Stimulated activated naive CD8-positive, alpha-beta T cell treated with anti-CD3 and anti-CD28 coated beads, Interleukin-15, Interleukin-2, amounts not matched to agents 100 U/mL and 50 U/mL, for 24 hours (primary cell): ENCODE measurements around the gene FAR2.
"Not testable (repeated sequence)": the region's sequence is repeated elsewhere in the genome, so short reads cannot be mapped to it uniquely, and the experiment has no call there.

Experiments used
- ATAC-seq: fragments of 150-1000 bp; cut with Tn5 transposase; one replicate; pipeline ENCODE4 v1.10.0; 2021
- DNase-seq: peaks from one replicate; pipeline ENCODE4 v3.0.0; 2021

The FAR2 gene

DNA sequence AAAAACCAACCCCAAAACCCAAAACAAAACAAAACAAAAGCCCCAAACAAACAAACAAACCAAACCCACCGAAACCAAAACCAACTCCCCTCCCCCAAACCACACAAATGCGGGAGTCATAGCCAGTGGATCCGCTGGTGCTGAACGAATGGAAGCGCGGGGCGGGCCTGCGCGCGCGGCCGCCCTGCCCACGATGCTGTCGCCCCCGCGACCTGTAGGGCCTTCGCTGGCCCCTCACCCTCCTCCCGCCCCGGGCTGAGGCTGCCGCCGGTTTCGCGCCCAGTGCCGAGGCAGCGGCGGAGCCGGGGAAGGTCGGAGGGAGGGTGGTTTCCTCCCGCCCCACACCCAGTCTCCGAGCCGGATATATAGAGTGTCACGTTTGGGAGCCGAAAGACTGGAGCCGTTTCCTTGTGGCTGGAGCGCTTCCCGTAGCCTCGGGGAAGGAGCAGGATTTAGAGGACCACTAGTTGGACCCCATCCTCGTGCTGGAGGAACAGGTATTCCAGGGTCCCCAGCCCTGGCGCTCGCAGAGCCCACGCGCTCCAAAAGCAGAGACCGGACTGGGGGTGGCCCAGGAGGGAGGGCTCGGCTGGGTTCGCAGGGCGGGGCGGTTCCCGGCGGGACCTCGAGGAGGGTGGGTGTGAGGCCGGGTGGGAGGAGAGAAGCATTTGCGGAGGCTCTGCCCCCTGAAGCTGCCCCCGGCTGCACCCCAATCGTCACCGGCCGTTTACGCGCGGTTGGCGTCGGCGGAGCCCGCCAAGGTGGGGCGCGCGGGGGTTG lies at the start of gene FAR2:
TSS of gene FAR2 (plus strand) at position 368 of the 780 bp plus-strand sequence. CDS start 121,172 bp downstream, outside the sequence.
- peak; percentile 80 for ATAC-seq
- DNase-seq, result peak; percentile 61

GRCh38 chr12:29102741-29103140 lies 46.3 kb upstream of the FAR2 start:
- DNase-seq (no peak), ATAC-seq (no peak)

DNA sequence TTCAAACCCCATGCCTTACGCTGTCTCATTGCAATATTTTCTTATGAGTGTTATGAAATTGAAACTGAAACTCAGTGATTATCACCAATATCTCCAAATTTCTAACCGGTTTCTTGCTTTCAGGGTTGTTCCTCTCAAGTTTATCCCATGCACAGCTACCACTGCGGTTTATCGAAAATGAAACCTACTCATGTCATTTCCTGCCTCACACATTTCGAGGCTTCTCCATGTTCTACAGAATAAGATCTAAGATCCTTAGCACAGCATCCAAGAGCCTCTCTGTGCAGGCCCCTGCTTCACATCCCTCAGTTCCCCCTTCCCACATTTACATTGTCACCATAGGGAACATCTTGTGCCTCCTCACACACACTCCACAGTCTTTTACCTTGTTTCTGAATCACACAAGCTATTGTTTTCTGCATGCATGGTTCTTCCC lies 45.5 kb upstream of the FAR2 start:
- ATAC-seq (peak; percentile 93), DNase-seq (peak; percentile 20)

DNA sequence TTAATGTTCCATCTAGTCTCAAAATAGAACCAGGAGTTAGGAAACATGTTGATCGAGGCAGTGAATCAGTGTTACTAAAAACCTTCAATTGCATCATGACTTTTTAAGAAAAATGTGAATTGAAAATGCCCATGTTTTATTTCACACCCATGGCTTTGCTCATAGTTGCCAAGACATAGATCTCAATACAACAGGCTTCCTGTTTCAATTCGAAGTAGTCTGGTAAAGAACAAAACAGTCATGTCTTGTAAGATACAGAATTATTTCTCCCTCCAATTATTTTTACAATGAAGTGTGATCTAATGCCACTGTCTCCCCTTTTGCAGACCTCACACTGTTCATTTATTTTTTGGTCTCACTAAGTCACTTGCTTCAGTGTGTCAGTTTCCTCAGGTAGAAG lies 44.6 kb upstream of the FAR2 start:
- DNase-seq (no peak), ATAC-seq (no peak)

GRCh38 chr12:29110506-29111442 lies 38.3 kb upstream of the FAR2 start:
- ATAC-seq (no peak), DNase-seq (no peak)

DNA sequence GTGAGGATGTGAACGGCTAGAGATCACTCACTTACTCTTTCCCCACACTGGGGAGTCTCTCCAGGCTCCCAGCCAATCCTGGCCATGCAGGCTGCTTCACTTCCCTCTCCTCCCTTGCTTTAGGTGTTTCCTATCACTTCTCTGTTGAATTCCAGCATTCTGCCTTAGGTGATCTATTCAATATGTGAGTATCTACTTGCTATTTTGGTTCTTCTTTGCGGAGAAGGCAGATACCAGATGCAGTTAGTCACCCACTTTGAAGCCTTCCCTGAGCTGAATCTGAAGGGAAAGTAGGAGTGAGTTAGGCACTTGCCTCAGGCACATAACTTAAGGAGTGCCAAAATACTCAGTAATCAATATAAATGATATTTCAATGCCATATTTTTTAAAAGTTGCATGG lies 36.0 kb upstream of the FAR2 start:
- ATAC-seq, result no peak
- no peak for DNase-seq

DNA sequence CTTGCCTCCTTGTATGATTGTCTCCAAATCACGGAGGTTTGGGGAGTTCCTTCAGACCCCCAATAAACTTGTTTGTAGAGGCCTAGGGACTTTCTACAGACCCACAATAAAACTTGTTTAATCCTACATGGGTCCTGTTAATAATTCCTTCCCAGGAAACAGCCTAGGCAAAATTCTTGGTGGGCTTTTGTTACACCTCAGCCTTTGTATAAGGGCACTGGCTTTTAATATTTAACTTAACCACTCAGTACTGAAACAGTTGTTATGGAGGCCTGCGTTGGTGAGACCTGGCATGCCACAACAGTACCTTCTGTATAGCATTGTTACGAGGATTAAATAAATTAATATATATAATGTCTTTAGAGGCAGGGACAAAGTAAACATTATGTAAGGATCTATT lies 32.7 kb upstream of the FAR2 start:
- ATAC-seq (no peak), DNase-seq (no peak)

DNA sequence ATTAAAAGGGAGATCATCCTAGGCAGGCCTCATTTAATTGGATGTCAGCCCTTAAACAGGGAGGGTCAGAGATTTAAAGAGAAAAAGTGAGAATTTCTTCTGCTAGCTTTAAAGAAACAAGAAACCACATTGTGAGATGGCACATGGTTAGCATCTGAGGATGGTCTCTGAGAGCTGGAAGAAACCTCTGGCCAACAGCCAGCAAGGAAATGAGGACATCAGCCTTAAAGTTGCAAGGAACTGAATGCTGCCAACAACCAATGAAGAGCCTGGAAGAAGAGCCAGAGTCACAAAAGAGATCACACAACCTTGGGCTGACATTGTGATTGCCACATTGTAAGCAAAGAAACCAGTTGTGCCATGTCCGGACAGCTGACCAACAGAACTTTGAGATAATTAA lies 17.5 kb upstream of the FAR2 start:
- DNase-seq (no peak), ATAC-seq (no peak)

DNA sequence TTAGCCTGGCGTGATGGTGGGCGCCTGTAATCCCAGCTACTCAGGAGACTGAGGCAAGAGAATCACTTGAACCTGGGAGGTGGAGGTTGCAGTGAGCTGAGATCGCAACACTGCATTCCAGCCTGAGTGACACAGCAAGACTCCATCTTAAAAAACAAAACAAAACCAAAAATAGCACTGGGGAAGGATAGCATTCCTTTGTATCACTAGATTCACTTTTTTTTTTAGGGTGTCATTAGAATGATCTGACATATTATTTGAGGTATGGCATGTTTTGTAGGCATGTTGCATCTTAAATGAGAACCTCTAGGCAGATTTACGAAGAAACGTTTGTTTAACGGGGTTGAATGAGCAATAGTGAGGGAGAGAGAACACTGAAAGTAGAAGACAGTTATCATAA lies 16.8 kb upstream of the FAR2 start:
- no peak for DNase-seq
- ATAC-seq, result no peak

DNA sequence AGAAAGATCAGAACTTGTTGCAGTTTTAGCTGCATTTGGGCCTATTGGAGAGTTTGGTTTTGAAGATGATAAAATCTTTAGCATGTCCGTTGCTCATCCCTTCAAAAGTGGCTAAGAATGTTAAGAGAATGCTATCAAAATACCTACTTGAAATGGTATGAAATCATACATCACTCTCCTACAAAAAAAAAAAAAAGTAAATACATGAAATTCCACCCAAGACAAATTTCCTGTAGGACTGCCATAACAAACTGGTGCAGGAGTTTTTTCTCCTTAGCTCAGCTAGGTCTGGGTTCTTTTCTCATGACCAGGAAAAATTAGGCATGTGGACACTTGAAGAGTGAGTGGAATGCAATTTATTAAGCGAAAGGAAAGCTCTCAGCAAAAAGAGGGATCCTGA lies 15.9 kb upstream of the FAR2 start:
- no peak for ATAC-seq

GRCh38 chr12:29133680-29134079 lies 15.4 kb upstream of the FAR2 start:
- DNase-seq (no peak), ATAC-seq (no peak)

More for the DNA sequence above, 15.9 kb upstream of the FAR2 start:
- no peak for DNase-seq

GRCh38 chr12:29138256-29138655 lies 10.8 kb upstream of the FAR2 start:
- DNase-seq, ATAC-seq: not testable (repeated sequence)

- DNase-seq, ATAC-seq: not testable (repeated sequence)
Observed at GRCh38 chr12:29138855-29139254, 10.2 kb upstream of the FAR2 start.

- DNase-seq, result no peak
- ATAC-seq, result no peak
Observed at GRCh38 chr12:29145372-29146170, 3.5 kb upstream of the FAR2 start.

GRCh38 chr12:29146196-29146595 lies 2.9 kb upstream of the FAR2 start:
- DNase-seq, result no peak
- ATAC-seq, result no peak

DNA sequence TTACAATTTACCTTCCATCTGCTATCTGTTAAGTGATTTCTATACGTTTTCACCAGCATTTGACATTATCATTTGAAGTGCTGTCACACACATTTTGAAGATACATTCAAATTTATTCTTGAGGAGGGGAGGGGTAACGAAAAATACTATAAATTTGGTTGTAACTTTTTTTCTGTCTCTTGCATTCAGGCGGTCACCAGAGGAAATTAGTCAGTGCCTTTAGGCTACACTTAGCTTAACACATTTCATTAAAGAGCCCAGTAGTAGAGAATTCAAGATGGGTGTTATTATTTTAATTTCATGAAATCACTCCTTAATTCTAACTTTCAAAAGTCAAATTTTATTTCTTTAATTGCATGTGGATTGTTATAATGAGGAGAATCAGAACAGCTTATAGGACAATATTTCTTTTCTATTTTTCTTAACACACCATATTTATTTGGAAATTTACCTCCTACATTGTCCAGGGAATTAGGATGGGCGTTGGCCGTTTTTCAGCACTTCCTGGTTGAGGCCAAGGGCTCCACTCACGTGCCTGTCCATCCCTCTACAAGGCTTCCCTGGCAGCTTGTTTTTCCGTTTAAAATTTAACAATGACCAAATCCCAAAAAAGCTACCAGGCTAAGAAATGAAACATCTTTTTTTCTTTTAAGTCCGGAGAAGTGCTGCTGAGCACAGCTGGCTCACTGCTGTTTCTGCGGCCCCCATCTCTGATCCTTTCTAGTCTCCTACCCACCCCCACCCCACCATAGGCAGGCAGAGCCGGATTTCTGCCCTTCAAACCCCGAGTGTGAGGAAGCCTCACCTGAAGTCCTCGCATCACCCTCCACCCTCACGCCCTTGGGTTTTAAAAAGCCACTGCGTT lies 1.1 kb upstream of the FAR2 start:
- DNase-seq, result no peak
- peak; percentile 8 for ATAC-seq

- DNase-seq, result no peak
- ATAC-seq, result peak; percentile 10
Observed at GRCh38 chr12:29148596-29148910, 525 bp upstream of the FAR2 start.

- ATAC-seq, result peak; percentile 30
Observed at GRCh38 chr12:29149691-29150281, 708 bp downstream of the FAR2 start.

GRCh38 chr12:29150462-29150861 lies 1.4 kb downstream of the FAR2 start:
- ATAC-seq (no peak), DNase-seq (no peak)

More at GRCh38 chr12:29149691-29150281, 708 bp downstream of the FAR2 start:
- DNase-seq, result no peak

DNA sequence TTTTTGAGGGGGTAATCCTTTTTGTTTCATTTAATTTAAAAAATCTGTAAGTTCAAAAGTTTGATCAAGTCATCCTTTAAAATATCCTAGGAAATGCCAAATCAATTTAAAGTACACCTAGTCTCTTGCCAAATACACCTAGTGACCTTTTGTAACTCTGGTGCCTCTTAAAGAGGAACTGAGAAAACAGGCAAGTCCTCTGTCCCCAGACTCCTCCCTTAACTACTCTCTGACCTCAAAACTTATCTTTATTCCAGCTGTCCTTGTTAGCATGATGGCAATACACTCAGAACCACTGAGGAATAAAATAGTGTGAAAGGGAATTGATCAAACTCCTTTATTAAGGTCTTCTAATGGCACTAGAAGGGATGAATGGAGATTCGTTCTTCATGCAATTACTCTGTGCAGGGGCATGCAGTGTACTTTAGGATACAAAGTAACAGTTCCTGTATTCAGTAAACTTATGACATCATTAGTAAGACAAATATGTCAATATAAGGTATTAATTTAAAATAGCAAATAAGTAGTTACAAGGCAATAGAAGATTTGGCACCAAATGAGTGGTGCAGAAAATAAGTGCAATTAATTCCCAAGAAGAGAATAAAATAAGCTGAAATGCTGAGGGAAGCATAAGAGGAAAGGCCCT lies 3.3 kb downstream of the FAR2 start:
- ATAC-seq (no peak), DNase-seq (no peak)
